HG03460 (cell line): Measurements from ENCODE around the gene LMAN2L.
"Not testable (repeated sequence)": the region's sequence is repeated elsewhere in the genome, so short reads cannot be mapped to it uniquely, and the experiment has no call there.

Experiments used
- ATAC-seq: cut with Tn5 transposase; IDR thresholded peaks from one replicate; pipeline ENCODE4 v1.9.1; 2021; ENCODE audit not compliant: unreplicated experiment

Gene LMAN2L

DNA sequence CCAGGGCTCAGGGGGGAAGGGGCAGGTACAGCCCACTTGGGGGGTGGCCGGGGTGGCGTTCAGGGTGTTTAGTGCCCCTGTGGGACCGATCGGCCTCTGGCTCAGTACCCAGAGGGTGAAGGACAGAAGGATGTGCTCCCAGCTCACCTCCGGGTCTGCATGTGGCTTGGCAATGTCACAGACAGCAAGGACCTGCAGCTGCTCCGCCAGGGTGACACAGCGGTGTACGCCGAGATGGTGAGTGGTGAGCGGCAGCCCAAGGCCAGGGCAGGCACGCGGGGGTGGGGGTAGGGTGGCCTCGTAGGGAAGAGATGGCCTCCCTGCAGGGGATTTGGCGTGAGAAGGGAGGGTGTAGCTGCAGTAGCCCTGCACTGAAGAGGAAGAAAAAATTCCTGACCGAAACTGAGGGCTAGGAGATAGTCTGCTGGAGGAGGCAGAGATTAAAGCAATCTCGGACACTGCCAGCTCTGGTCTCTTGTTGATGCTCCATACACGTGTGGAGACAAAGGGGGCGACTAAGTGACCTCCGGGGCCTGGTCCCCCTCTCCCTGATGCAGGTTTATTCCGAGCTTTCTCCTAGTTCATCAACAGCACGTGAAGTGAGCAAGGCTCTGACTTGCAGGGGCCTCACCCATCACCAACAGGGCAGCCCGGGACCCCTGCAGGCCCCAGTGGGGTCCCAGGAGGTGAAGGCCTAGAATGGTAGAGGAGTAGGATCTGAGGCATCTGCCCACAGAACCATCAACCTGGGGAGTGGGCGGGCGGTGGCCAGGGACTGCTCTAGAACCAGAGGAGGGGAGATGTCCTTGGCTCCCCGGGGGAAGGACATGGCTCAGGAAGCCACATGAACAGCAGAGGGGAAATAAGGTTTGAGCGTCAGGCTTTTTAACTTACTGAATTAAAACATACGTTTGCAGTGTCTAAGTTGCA is 51.9 kb downstream of the LMAN2L start:
- ATAC-seq: no peak

DNA sequence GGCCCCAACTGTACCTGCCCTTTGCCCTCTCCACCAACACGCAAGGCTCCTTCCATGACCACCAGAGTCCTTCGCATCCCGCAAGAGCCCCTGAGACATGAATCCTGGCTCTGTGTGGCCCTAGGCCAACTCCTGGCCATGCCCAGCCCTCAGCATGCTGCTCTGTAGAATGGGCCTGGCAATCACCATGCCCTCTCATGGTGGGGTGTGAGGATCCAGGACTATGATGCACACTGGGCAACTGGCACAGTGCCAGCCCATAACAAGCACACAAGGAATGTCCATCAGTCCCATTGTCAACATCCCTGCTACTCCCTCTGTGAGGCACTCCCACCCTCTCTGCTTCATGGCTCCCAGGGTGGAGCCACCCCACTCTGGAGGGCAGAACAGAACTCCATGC is 52.6 kb downstream of the LMAN2L start:
- no peak for ATAC-seq

DNA sequence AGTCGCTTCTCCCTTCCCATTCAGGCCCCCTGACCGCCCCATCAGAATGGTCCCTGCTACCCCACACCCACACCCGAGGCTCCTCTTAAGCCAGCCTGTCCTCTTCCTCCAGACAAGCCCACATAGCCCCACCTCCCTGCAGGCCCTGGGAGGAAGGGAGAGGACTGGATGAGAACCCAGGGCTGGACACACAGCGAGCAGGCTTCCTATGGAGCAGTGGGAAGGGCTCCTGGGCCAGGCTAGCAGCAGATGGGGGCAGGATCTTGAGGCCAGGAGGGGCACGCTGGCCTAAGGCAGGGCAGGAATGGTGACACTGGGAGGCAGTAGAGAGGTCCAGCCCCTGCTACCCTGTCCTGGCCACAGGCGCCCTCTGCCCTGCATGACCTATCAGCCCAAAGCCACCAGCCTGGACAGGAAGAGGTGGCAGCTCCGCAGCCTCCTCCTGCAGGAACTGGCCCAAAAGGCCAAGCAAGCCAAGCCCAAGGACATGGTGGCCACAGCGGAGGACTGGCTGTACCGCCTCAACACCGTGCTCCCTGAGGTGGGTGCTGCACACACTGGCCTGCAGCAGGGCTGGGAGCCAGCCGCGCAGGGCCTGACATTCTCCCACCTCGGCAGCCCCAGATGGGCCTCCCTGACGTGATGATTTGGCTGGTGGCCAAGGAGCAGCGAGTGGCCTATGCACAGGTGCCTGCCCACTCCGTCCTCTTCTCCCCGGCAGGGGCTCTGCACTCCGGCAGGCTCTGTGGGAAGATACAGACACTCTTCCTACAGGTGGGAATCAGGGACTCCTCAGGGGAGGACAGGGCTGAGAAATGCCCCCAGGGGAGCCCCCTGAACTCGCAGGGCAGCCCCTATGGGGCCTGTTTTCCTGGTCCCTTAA is 54.0 kb downstream of the LMAN2L start:
- no peak for ATAC-seq

DNA sequence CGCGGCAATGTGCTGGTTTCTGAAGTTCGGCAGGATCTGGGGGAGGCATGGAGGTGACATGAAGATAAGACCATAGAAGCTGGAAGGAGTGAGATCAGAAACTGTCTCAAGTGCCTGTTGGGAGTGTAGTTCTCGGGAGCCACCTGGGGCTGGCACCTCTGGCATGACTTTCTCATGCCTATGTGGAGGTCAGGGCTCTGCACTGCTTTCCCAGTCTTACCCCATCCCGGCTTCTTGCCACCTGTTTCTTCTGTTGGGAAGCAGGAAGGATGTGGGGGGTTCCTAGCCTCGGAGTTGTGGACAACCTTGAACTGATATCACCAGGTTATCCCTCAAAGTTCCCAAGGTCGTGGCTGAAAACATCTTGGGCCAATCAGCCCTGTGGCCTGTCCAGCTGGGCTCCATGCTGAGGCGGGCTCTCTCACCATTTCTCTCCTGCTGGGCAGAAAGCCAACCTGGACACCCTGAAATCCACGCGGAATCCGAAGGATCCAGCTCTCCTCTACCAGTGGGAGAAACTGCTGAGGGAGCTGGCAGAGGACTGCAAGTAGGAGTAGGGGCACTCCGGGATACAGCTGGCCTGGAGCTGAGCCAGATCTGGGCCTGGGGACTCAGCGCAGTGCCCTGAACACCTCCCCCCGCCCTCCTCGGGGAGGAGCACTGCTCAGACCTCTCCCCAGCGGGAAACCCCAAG is 54.8 kb downstream of the LMAN2L start:
- no peak for ATAC-seq

DNA sequence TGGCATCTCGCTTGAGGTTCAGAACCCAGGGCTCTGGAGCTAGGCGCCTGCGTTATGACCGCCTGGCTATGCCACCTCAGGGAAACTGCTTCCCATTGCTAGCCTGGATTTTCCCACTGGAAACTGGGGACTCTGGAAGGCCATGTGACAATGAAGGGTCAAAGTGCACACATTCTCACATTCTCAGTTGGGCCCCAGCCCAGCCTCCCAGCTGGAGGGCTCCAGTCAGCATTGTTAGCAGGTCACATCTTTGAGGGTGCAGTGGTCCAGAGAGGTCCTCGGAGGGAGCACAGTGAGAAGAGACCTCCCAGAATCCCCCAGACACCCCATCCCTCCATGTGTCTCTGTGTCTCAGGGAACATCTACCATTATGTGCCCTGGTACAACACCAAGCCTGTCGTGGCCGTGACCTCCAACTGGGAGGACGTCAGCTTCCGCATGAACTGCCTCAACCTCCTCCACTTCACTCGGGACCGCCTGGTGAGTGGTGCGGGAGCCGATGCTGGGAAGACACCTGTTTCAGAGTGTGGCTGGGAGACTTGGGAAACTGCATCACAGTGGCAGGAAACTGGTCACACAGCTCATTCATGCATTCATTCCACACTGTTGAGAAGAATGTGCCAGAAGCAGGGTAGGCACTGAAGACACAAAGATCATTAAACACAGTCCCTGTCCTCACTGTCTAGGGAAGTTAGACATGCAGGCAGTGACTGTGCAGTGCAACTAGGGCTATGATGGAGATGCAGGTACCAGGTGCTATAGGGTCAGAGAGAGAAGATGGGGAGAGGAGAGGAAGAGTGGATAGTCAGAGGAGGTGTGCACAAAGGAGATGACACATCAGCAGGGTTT is 55.7 kb downstream of the LMAN2L start:
- ATAC-seq: no peak

DNA sequence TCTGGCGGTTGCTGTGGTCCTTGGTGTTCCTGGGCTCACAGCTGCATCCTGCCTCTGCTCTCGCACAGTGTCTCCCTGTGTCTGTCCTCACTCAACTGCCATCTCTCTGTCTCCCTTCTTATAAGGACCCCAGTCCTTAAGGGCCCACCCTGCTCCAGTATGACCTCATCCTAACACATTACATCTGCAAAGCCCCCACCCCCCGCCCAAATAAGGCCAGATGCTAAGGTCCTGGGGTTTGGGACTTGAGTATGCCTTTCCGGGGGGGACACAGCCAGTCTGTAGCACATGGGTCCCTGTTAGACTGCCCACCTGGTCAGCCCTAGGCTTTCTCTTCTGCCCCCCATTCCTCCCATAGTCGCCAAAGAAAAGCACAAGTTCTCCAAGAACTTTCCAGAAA is 56.6 kb downstream of the LMAN2L start:
- no peak for ATAC-seq

DNA sequence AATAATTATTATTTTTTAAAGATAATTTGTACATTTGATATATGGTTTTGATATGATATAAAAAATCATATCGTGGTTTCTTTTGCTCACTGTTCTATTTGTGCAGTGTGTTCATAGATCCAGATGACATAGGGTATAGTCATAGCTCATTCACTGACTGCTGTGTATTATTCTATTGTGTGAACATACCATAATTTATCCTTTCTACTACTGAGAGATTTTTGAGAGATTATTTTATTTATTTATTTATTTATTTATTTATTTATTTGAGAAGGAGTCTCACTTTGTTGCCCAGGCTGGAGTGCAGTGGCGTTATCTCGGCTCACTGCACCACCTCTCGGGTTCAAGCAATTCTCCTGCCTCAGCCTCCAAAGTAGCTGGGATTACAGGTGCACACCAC is 58.3 kb downstream of the LMAN2L start:
- ATAC-seq: no peak

DNA sequence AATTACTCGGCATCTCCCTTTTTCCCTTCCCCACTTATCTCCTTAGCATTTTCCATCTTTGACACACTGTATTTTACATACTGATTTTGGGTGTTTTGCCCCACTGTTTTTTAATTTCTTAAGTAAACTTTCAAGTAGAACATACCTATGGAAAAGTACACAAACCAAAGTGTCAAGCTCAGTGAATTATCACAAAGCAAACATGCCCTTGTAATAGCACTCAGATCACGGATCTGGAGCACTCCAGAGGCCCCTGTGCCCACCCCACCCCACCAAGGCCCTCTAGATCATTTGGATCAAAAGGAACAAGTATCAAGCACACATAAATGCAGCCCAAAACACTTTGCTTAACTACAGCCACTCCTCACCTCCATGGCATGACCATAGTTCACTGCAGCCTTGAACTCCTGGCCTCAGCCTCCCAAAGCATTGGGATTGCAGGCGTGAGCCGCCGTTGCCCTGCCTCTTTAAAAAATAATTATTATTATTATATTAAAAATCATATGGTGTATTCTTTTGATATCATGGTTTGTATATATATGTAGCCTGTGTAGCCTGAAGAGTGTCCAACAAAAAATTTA is 59.2 kb downstream of the LMAN2L start:
- ATAC-seq: no peak

DNA sequence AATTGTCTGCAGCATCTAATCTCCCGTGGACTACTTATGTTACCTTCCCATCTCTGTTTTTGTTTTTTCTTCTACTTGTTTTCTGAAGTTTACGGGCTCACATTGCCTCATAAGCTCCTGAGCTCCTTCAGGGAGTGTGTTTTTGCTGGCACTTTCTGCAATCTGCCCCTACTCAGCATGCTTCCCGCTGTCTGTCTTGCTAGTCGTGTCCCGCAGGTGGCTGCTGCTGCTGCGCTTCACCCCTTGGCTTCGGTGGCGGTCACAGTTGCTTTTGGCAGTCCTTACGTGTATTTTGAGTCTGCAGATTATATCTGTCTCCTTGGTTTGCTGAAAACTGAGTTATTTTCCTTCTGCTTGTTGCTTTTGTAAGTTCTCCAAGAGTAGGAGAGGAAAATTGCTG is 60.0 kb downstream of the LMAN2L start:
- ATAC-seq: no peak

DNA sequence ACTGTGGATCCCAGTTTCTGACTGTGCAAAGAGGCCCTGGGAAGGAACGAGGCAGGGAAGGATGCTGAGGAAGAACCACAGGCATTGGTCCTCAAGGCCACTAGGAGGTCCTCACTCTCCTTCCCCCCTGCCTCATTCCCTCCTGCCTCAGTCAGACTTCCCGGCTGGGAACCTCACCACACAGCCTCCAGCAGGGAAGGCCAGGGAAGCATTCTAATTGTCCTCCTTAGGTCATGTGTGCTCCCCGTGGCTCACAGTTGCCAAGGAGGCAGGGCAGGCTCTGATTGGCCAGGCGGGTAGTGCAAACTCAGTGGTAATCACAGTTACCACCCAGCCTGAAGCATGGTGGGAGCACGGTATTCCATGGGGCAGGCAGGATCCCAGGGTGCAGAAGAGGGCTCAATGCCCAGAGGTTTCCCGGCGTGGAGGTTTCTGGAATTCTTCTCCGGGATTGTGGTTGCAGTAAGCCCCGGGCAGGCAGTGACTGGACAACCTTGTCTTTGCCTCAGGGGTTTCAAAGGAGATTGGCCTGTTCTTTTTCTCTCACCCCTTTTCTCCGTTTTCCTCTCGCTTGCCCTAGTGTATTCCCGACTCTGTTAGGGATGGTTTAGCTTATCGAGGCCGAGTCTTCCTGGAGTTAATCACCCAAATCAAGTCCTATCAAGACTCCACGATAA is 70.2 kb downstream of the LMAN2L start:
- no peak for ATAC-seq

DNA sequence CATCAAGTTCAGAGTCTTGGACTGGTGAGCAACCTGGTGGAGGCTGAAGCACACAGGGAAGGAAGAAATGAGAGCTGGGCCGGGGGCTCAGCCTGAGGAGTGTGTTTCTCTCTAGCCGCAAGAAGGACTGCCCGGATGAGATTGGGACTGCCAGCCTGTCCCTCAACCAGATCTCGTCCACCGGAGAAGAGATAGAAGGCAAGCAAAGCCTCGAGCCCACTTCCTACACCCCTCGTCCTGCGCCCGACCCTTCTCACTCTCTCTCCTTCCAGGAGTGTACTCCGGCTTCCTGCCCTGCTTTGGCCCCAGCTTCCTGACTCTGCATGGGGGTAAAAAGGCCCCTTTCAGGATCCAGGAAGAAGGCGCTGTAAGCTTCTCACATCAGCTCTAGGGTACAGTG is 71.1 kb downstream of the LMAN2L start:
- no peak for ATAC-seq

DNA sequence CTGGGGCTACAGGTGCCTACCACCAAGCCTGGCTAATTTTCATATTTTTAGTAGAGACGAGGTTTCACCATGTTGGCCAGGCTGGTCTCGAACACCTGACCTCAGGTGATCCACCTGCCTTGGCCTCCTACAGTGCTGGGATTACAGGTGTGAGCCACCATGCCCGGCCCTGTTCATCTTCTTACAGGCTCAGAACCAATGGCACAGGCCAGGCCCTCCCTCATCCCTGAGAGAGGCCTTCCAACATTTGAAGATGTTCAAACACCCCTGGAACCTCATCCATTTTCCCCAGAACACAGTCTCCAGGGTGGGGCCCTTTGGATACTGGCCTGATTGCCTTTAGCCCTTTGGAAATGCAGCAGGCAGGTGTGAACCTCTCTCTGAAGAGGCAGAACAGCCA is 74.1 kb downstream of the LMAN2L start:
- not testable (repeated sequence) for ATAC-seq

DNA sequence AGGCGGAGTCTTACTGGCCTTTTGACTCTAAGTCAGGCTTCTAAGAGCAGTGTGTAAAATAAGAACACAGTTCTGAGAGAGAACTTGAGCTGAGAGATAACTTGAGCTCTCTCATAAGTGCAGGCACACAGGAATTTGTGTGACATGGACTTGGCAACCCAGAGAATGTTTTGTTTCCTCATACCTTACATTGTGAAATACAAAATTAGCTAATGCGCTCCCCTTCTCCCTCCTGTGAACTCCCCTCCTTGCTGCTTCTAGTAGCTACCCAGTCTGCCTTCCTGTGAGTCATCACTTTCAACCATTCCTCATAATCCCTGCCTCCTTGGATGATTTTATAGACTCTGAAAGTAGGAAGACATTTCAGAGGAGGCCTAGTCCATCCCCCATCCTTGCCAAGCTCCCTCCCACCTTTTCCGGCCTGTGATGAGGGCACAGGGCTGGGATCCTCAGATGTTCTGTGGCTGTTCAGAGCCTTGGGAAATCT is 74.7 kb downstream of the LMAN2L start:
- no peak for ATAC-seq

DNA sequence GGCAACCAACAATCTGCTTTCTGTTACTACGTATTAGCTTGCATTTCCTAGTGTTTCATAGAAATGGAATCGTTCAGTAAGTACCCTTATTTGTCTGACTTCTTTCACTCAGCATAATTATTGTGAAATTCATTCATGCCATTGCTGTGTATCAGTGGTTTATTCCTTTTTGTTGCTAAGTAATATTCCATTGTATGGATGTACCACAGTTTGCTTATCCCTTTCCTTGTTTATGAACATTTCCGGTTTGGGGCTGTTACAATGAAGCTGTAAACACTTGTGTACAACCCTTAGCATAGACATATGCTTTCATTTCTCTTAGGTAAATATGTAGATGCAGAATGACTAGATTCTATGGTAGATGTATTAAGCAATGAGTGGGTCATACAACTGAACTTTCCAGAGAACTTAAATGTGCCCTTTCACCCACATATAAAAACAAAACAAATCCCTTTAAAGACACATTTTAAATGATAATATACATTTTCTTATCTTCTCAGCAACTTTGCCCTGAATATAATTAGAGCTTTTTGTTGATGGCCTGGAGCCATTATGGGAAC is 75.4 kb downstream of the LMAN2L start:
- ATAC-seq: no peak

DNA sequence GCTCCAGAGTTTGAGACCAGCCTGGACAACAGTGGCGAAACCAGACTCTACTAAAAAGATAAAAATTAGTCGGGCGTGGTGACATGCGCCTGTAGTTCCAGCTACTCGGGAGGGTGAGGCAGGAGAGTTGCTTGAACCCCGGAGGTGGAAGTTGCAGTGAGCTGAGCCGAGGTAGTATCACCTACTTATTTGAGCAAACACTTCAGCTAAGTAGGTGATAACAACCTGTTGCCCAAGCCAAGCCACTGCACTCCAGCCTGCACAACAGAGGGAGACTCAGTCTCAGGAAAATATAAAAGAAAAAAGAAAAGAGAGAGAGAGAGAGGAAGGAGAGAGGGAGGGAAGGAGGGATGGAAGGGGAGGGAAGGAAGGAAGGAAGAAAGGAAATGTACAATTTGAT is 76.0 kb downstream of the LMAN2L start:
- ATAC-seq: no peak

DNA sequence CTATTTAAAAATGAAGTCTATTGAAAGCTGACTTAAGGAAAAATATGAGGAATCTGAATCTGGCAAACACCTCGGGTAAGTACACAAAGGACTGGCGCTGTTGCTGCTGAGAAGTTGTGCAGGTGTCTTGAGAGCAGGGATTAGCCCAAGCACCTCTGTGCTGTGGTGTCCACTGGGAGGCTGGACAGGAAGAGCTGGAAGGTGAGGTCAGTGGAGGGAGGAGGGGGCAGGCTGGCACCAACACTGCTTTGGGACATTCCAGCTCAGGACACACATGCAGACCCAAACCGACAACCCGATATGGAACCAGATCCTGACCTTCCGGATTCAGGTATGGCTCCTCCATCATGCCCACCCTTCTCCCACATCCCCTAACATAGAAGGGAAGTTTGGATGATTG is 76.7 kb downstream of the LMAN2L start:
- ATAC-seq: no peak

DNA sequence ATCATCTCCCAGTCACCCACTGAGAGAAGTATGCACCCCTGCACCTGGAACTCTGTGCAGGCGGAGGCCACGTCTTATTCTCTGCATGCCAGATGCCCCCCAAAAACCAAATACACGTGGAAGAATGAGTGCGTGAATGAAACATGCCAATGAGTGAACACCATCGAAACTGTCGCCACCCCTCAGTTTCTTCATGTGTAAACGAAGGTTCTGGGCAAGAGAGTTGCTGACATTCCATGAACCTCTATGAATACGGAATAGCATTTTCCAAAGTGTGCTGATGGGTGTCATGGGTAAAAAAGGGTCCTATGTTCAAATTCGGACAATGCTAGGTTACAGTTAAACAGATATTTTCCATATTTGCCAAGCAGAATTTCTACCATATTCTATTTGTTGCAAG is 77.5 kb downstream of the LMAN2L start:
- ATAC-seq: no peak

DNA sequence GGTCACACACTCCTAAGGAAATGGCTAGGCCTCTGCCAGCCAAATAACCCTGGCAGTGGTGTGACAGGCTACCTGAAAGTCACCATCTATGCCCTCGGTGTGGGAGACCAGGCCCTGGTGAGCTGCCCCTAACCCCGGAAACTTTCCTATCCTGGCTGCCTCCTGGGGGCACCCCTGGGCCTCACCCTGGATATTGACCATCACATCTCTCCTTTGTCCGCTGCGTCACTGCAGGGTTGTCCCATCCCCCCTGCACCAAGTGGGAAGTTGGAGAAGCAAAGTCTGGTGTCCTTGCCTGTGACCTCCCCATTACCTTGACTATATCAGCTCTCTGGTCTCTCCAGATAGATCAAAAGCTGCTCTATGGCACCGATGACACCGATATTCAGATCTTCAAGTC is 78.5 kb downstream of the LMAN2L start:
- ATAC-seq: no peak

DNA sequence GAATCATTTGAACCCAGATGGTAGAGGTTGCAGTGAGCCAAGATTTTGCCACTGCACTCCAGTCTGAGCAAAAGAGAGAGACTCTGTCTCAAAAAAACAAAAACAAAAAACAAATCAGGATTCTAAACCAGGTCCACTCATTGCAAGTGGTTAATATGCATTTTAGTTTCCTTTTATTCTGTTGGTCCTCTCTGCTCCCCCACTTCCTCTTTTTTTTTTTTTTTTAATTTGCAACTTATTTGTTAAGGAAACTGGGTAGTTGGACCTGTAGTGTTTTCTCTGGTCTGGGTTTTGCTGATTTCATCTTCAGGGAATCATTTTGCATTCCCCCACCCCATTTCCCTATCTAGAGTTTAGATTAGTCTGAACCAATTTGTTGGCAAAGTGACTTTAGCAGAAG is 83.3 kb downstream of the LMAN2L start:
- no peak for ATAC-seq
